NCI-H2171 (cell line): ENCODE data around the gene NFKBIZ.

Experiments used
- DNase-seq: peaks from one replicate; lab custom pipeline; 2025; lab: John Stamatoyannopoulos, UW

NFKBIZ gene

DNA sequence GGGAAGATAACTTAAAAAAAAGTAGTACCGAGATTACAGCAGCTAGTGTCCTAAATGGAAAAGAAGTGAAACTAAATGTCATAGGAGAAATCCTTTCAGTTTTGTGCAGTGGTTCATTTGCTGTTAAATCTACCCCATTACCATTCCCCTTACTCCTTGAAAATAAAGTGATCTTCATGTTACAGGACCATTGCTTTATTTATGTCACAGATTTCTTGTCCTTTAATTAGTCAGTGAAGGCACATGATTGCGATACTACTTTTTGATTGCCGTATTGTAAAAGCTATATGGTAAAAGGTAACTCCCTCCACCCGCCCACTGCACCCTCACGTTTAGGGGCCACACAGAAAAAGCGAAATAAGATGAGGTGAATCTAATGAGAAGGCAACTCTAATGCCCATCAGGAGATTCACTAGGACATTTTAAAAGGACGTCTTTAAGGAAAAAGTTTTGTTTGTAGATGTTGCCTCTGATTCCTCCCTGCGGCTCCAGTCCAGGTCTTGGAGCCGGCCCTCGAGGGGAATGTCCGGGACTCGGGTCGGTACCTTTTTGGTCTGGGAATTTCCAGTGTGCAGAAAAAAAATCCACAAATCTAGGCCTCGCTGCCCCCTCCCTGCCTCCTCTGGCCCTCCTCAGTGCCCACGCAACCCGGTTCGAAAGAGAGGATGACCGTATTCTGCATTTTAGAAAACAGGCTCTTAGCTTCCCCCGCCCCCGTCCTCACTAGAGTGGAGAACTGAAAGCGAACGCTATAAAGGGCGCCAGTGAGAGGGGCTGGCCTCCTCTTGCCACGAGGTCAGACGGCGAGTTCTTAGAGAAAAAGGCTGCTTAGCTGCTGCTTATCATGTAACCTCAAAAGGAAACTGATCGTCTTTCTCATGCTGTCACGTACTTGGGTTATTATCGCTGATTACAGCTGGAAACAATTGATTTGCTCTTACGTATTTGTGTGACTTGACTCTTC lies 21.8 kb upstream of the NFKBIZ start:
- DNase-seq, result no peak

DNA sequence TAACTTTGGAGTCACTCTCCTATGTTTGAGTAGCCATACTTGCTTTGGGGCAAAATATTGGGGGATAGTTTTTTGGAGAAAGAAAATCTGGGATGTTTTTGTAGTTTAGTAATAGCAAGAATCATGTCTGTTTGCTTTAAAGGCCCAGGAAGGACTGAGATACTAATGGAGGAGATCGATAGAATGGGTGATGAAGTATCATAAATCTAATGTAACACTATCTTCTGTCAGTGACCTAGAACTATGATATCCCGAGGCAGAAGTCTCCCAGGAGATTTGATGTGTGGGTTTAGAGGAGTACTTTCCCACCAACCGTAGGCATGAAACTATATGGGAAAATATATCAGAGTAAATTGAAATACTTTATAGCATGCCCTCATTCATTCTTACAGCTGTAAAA lies 21.0 kb upstream of the NFKBIZ start:
- no peak for DNase-seq

DNA sequence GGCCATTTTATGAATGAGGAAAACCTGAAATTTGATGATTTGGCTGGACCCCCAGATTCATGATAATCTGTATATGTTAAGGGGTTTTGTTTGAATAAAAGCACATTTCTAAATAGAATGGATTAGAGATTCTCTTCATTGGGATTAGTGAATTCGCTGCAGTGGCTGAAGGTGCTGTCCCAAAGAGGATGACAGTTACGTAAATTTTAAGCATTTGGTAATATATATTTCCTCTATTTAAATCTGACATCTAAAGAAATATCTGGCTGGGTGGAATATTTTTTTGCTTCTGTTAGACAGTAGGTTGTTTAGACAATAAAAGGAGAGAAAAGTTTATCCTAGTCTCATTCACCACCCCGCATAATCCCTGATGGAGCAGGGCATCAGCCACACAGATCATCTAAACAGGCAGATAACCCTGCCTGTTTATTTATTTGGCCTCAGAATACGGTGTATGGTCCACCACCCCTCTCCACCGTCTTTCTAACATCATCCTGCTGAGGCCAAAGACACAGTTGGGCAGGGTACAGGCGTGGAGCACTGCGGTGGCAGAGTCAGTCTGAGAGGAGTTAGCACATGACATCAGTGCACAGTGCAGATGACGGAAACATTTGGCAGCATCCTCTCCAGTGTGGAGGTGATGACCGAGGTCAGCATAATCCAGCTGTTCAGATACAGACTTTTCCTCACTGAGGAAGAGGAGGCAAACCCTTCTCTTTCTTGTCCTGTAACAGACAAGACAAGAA lies 20.4 kb upstream of the NFKBIZ start:
- no peak for DNase-seq

DNA sequence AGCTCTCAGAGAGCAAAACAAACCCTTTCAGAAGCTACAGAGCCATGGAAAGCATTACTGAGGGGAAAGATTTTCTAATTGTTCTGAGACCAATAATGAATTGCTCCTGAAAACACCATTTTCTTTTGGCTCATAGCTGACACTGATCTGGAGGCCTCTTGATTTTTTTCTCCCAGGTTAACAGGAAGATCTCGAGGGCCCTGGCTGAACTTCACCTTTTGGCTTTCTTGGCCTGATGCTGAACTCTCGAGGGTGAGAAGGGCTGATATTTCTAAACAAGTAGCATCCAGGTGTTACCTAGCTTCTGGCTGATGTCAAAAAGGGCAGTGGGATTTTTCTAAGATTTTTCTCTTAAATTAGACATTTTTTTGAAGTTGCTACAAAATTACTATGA lies 19.9 kb upstream of the NFKBIZ start:
- DNase-seq, result no peak

DNA sequence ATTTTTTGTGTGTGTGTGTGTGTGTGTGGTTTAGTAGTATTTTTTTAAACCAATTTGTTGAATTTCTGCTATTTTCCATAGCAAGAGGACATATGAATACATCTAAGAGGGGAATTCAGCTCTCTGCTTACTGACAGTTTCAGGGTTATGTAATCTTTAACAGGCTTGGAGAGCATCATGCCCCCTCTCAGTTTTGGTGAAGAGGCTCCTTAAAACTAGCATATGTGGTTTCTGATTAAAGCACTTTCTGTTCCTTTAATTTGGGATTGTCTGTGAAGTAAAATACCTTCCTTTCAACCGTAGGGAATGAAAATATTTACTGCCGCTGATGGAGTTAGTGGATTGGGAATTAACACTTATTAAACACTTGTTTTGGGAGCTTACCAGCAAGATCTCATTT lies 19.4 kb upstream of the NFKBIZ start:
- DNase-seq, result no peak

DNA sequence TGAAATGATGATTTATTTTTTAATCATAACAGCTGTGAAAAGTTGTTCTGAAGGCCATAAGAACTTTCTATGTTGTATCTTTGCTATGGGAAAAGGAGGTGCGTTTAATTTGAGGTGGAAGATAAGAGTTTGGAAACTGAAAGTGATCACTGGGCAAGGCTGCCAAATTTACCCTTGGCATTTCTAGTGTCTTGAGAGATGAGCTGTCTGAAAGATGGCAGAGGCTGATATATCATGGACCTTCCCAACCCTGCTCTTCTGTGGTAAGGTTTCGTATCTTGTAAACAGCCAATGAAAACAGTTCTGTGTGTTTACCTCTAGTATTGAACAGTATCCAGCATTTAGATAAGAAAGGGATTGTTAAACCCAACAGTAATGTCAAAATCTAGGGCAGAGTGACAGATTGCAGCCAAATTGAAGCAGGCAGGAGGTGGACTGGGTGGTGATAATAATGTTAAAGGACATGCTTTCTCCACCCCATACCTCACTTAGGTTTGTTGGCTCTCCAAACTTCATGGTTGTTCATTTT lies 15.8 kb upstream of the NFKBIZ start:
- no peak for DNase-seq

DNA sequence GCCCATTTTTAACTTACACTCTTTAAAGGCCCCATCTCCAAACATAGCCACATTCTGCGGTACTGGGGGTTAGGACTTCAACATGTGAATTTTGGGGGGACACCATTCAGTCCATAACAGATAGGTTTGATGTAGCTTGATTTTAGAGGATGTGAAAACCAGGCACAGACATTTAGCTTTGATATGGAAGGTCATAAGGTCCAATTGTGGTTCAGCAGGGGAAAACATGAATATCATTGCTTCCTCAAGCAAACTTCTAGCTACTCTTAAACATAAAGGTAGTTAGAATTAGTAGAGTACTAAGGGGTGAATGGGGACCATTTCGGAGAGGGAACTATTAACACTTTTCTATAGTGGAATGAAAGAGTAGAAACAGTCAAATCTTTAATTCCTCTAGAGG lies 13.6 kb upstream of the NFKBIZ start:
- DNase-seq, result no peak

DNA sequence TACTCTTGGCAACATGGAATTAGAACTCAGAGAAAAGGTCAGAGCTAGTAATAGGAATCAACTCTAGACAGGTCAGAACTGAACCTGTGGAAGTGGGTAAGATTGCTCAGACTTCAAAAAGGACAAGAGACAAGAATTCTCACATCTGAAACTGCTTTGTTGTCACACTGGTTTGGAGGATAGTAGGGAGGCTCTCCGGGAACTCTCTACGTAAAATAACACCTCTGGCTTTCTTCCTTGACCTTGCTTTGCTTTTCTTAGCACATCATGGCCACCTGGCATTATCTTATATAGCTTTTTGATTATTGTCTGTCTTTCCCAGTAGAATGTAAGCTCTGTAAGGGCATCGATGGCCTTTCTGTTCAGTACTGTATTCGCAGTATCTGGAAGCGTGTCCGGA lies 13.2 kb upstream of the NFKBIZ start:
- no peak for DNase-seq

DNA sequence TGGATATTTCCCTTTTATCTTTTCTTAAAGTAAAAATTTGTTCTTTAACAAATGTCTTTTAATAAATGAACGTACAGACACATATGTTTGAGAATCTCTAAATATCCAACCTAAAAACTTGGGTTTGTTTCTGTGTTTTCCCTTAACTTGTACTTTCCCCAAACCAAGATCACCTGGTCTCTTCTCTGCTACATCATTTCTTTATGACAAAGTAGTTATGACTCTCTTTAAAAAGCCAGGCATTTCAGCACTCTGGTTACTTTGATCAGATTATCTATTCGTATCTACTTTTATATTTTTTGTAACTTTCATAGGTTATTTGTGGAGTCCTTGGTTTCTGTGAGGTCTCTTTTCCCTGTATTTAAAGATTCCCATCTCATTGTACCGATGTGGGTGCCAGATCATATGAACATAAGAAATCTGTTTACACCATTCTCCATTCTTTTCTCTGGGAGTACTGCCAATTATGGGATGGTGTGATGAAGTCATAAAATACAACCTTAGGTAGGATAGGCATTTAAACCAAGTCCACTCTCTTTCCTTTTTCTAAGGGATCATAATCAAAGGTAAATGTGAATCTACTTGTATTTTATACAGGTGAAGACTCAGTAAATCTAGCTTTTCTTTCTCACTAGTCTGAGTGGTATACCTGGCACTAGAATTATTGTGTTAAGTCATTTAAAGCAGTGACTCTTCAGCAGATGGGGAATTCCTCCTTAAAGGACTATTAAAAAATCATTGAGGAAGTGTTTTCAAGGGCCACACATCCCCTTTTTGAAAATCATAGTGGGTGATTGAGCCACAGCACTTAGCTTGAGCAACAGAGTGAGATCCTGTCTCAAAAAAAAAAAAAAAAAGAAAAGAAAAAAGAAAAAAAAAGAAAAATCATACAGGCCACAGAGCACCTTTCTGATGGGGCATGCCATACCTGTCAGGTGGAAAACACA lies 12.4 kb upstream of the NFKBIZ start:
- no peak for DNase-seq

DNA sequence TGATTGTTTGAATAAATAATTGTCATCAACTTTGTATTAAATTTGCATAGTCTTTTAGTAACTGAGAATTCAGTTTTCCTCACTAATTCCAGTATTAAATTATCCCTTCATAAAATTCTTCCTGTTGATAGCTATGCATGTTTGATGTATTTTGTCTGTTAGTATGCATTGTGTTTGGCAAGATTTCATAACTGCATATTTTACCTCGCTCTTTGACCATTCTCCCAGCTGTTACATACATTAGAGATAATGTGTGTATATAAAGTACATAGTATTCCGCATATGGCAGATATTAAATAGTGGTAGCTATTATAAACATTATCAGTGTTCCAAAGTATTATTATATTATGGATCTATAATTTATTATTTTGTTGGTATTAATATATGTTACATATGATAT lies 10.6 kb upstream of the NFKBIZ start:
- DNase-seq, result no peak

DNA sequence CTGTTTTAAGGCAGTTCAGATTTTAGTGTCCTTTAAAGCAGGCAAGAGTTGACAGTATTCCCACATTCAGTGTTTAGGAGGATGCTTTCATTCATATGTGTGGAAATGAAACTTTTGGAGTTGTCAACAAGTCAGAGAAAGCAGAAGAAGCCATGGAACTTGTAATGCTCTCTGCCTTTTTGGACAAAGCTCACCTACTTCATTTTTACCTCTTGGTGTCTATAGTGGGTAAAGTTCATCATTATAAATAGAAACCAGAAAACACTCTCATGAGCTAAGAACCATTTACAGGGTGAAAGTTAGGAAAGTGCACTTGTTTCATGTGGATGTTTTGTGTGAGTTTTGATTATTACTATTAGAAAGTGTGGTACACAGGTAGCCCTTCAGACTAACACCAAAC lies 9.2 kb upstream of the NFKBIZ start:
- DNase-seq, result no peak

DNA sequence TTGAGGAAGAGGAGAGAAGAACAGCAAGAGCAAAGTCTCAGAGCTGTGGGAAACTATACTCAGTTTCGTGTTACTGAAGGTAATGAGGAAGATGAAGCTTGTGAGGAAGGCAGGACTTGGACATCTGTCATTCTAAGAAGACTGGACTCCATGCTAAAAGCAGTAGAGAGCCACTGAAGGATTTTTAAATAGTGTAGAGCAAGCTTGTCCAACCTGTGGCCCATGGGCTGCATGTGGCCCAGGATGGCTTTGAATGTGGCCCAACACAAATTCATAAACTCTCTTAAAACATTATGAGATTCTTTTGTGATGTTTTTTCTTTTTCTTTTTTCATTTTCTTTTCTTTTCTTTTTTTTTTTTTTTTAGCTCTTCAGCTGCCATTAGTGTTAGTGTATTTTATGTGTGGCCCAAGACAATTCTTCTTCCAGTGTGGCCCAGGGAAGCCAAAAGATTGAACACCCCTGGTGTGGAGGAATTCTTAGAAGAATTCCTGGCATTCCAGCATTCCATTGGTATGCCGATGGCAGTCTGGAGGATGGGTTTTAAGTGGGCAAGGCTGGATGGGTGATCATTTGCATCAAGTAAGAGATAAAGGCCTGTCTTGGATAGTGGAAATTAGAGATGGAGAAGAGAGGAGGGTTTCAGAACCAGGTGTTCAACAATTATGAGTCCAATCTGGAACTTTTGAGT lies 6.9 kb upstream of the NFKBIZ start:
- no peak for DNase-seq

DNA sequence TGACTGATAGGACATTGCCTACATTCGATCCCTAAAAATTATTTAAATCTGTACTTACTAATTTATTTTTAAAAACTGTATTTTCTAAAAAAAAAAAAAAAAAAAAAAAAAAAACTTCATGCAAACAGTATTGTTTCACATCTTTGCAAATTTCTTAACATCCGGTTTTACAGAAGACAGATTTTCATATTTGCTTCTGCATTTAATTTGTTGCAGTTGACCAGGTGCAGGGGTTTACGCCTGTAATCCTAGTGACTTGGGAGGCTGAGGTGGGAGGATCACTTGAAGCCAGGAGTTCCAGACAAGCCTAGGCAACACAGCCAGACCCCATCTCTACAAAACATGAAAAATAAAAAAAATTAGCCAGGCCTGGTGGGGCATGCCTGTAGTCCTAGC lies 6.4 kb upstream of the NFKBIZ start:
- no peak for DNase-seq

DNA sequence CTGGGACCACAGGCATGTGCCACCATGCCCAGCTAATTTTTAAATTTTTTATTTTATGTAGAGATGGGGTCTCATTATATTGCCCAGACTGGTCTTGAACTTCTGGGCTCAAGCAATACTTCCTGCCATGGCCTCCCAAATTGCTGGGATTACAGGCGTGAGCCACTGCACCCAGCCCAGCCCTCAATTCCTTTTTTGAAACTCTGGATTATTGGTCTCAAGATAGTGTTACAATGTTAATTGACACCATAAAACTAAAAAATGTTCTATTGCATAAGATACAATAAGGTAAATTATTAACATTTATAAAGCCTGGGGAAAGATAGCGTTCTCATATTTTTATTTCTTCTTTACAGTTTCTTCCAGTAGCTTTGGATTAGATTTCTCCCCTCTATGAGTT lies 3.9 kb upstream of the NFKBIZ start:
- no peak for DNase-seq

DNA sequence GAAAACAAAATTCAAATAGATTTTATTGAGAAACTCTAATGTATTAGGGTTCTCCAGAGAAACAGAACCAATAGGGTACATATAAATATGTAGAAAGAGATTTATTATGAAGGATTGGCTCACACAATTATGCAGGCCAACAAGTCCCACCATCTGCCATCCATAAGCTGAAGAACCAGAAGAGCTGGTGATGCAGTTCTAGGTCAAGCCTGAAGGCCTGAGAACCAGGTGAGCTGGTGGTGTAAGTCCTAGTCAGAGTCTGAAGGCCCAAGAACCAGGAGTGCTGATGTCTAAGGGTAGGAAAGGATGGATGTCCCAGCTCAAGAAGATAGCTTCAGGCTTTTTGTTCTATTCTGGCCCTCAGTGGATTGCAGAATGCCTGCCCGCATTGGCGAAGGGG lies 2.6 kb upstream of the NFKBIZ start:
- DNase-seq, result no peak

DNA sequence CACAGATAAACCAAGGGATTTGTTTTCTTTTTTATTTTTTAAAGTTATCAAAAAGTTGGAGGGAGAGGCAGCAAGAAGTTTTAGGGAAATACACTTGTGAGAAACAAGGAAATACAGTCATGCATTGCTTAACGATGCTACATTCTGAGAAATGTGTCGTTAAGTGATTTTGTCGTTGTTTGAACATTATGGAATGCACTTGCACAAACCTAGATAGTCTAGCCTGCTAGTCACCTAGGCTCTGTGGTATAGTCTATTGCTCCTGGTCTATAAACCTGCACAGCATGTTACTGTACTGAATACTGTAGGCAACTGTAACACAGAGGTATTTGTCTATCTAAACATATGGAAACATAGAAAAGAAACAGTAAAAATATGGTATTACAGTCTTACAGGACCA lies 2.0 kb upstream of the NFKBIZ start:
- no peak for DNase-seq

DNA sequence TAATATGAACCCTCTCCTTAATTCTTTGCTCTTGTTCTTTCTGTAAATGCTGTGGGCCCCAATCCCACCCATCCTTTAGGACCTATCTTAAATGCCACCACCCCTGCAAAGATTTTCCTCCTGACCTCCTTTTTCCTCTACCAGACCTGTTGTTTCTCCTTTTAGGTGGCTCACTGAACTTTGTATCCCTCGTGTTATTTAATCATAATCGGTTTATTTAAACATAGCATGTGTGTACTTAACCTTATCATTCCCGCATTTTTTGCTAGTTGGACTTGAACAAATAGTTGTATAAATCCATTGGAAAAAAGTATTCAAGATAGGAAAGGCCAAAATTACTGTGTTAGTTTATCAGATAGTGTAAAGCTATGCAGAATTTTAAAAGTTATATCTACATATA lies 988 bp upstream of the NFKBIZ start:
- DNase-seq, result no peak

DNA sequence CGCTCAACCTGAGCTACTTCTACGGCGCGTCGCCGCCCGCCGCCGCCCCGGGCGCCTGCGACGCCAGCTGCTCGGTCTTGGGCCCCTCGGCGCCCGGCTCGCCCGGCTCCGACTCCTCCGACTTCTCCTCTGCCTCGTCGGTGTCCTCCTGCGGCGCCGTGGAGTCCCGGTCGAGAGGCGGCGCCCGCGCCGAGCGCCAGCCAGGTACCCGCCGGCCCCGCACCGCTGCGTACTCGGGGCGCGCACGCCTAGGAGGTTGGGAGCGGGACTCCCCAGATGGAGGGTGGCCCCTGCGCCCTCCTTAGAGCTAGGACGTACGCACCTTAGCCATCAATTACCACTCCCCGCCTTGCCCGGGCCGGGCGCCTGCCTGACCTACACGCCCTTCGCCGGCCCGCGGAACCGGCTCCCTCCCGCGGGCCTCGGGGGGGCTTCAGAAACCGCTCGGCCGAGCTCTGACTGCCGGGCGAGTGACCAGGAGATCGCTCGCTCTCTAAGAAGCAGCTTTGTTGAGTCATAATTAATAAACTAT lies 466 bp downstream of the NFKBIZ start:
- DNase-seq, result peak; percentile 48

DNA sequence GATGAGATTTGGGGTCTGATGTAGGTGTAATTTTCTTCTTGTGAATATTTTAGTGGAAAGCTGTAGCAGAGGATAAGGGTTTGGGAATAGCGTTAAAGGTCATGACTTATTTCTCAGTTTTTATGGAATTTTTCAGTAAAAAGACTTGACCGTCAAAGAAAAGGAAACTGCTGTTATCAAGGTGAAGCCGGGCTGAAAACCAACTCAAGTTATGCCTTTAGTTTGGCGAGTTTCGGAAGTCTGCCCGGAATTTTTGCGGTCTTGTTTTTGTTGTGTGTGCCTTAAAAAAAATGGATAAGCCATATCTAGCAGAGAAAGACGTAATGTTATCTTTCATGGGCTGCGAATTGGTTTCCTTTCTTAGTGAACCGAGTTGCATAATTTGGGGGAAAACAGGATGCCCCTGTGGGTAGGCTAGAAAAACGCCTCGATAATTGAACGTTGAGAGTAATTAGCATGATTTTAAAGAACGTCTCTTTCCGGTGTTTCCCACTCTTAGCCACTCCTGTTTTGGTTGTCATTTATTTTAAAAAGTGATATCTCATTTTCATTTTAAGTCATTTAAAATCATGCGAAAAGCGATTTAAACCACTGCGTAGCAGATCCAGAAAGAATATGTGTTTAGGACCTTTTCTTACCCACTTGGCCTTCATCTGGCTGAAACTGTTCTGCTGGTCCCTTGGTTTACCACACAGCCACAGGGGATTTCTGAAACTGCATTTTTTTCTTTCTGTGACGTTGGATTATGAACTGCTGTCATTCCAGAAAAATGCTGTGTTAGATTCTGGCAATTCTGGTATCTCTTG lies 1.1 kb downstream of the NFKBIZ start:
- DNase-seq, result no peak

DNA sequence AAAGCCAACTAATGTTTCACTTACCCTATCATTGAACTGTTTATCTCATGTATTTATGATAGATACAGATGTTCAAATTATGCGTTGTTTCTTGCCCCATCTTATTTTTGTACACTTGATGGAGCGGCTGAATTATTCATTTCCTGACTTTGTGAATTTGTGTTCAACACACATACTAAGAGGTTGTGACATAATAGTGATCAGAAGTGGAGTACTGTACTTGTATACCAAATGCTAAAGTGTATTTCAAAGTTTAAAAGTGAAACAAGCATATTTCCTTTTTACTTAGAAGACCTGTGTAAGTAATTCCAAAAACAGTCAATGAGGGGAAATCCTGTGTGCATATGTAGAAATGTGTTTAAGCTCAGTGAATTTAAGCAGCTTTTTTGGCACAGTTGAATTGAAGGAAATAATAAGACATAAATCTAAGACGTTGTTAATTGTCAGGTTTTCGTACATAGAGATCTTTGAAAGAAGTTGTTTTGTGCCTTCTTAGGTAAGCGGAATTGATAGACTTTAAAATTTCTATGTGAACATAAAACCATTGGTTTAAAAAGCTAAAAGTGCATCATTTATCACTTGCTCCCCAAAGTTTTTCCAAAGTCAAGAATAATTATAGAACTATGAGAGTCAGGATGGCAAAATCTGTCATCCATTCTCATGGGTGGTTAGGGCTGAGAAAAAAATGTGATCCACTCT lies 1.9 kb downstream of the NFKBIZ start:
- DNase-seq, result no peak
